ENCODE measurements around the gene ELL.
A peak's percentile ranks its signal among the peaks of the same experiment; 100 is the strongest.

Gene ELL

GRCh38 chr19:18428173-18428786 lies 93.6 kb downstream of the ELL start:
- Histone ChIP-seq H2BK5ac (ENCODE audit: low read depth, low read length, poor library complexity, severe bottlenecking) (peak overlapping the region; percentile 25), H4K91ac (ENCODE audit: low read length) (peak overlapping the region; percentile 93), H3K4me1 (ENCODE audit: control insufficient read depth, insufficient read depth, low read depth, low read length) (peaks cover 88% of the 10 kb centered on the region), H3K18ac (ENCODE audit: low read depth in 1 of 2, low read length in 2 of 2) (peak overlapping the region; percentile 78 to 95), H3K9ac (ENCODE audit: low read length) (no peak overlapping the region), H2BK120ac (ENCODE audit: low read depth, low read length) (peak overlapping the region; percentile 65), H3K36me3 (ENCODE audit: control insufficient read depth in 1 of 2, insufficient read depth in 2 of 2, low read depth in 1 of 2, low read length in 2 of 2) (peaks cover 10 to 51% of the 10 kb centered on the region in 2 experiments), H2BK15ac (ENCODE audit: low read depth, poor library complexity, severe bottlenecking) (peak overlapping the region; percentile 97), H3K4me2 (ENCODE audit: low read length, poor library complexity, severe bottlenecking) (no peak overlapping the region), H3K4me3 (ENCODE audit: insufficient read depth in 1 of 2, low read depth in 1 of 2, low read length in 2 of 2) (no peak overlapping the region), H2AK5ac (ENCODE audit: low read length, severe bottlenecking) (peak overlapping the region; percentile 0), H3K14ac (ENCODE audit: low read length in 2 of 2) (no peak overlapping the region), H3K27me3 (ENCODE audit: control insufficient read depth in 1 of 2, insufficient read depth in 1 of 2, low read length in 2 of 2) (no peaks in the 10 kb centered on the region), H3K4ac (ENCODE audit: low read depth in 1 of 2, low read length in 2 of 2) (peak overlapping the region in 1 of 2 experiments; percentile 62), H2AFZ (ENCODE audit: low read depth, low read length) (no peak overlapping the region), H4K8ac (ENCODE audit: low read length) (peak overlapping the region; percentile 63), H2BK12ac (ENCODE audit: low read length in 2 of 2) (peak overlapping the region in 1 of 2 experiments; percentile 93), H3K27ac (ENCODE audit: low read length, poor library complexity, severe bottlenecking) (peak overlapping the region; percentile 22), H3K9me3 (ENCODE audit: control insufficient read depth, low read length) (no peaks in the 10 kb centered on the region), H3K23ac (ENCODE audit: low read length in 2 of 2) (no peak overlapping the region), H3K79me1 (replicated peaks; ENCODE audit: low read length, poor library complexity, severe bottlenecking) (peaks cover 19% of the 10 kb centered on the region)
- WGBS = 53% methylated on average over 17 of the region's 17 CpGs
- no peak for DNase-seq

- H3K9me3 ChIP-seq (ENCODE audit: control insufficient read depth, low read length) = no peaks in the 10 kb centered on the region
- no peak overlapping the region for H2AFZ ChIP-seq (ENCODE audit: low read depth, low read length)
- no peak overlapping the region for H2BK5ac ChIP-seq (ENCODE audit: low read depth, low read length, poor library complexity, severe bottlenecking)
- peaks cover 17% of the 10 kb centered on the region for H3K79me1 ChIP-seq (replicated peaks; ENCODE audit: low read length, poor library complexity, severe bottlenecking)
- DNase-seq = no peak
- no peak overlapping the region for H3K18ac ChIP-seq (ENCODE audit: low read depth in 1 of 2, low read length in 2 of 2)
- no peak overlapping the region for H2BK120ac ChIP-seq (ENCODE audit: low read depth, low read length)
- no peak overlapping the region for H4K91ac ChIP-seq (ENCODE audit: low read length)
- H3K27ac ChIP-seq (ENCODE audit: low read length, poor library complexity, severe bottlenecking) = no peak overlapping the region
- no peak overlapping the region for H3K9ac ChIP-seq (ENCODE audit: low read length)
- no peak overlapping the region for H3K4ac ChIP-seq (ENCODE audit: low read depth in 1 of 2, low read length in 2 of 2)
- no peak overlapping the region for H2BK12ac ChIP-seq (ENCODE audit: low read length in 2 of 2)
- no peak overlapping the region for H3K4me3 ChIP-seq (ENCODE audit: insufficient read depth in 1 of 2, low read depth in 1 of 2, low read length in 2 of 2)
- no peaks in the 10 kb centered on the region for H3K27me3 ChIP-seq (ENCODE audit: control insufficient read depth in 1 of 2, insufficient read depth in 1 of 2, low read length in 2 of 2)
- WGBS = 91% methylated on average over 12 of the region's 12 CpGs
- peaks cover 7 to 52% of the 10 kb centered on the region in 2 experiments for H3K36me3 ChIP-seq (ENCODE audit: control insufficient read depth in 1 of 2, insufficient read depth in 2 of 2, low read depth in 1 of 2, low read length in 2 of 2)
- H3K4me2 ChIP-seq (ENCODE audit: low read length, poor library complexity, severe bottlenecking) = no peak overlapping the region
- H3K4me1 ChIP-seq (ENCODE audit: control insufficient read depth, insufficient read depth, low read depth, low read length) = peaks cover 83% of the 10 kb centered on the region
- no peak overlapping the region for H3K14ac ChIP-seq (ENCODE audit: low read length in 2 of 2)
- no peak overlapping the region for H3K23ac ChIP-seq (ENCODE audit: low read length in 2 of 2)
- no peak overlapping the region for H2BK15ac ChIP-seq (ENCODE audit: low read depth, poor library complexity, severe bottlenecking)
- H4K8ac ChIP-seq (ENCODE audit: low read length) = no peak overlapping the region
- H2AK5ac ChIP-seq (ENCODE audit: low read length, severe bottlenecking) = no peak overlapping the region
These were observed 94.1 kb downstream of the ELL start for GRCh38 chr19:18427743-18428113.

DNA sequence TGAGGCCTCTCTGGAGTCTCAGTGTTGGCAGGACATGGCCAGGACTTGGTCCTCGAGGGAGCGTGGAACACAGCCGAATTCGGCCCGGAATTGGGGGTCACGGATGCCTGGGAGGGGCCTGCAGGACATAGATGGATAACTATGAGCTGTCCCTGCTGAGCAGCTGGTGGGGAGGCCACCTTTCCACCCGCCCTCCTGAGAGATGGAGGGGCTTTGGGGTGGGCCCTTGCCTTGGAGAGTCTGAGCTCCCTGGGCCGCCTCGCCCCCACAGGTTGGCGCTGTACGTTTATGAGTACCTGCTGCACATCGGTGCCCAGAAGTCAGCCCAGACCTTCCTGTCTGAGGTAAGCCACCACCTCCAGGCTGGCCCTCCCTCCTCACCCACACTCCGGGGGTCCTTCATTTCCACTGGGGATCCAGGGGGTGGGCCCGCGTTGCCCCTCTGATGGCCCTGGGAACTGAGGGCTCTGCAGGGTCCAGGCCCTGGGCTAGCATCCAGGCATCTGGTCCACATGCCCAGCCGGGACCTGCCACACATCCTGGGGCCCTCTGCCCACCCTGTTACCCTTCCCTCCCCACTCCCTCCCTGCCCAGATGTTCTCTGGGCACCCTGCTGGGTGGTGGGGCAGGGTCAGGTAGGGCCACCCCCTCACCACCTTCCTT lies 94.7 kb downstream of the ELL start:
- Histone ChIP-seq H3K79me1 (replicated peaks; ENCODE audit: low read length, poor library complexity, severe bottlenecking) (peaks cover 17% of the 10 kb centered on the region), H3K4me3 (ENCODE audit: insufficient read depth in 1 of 2, low read depth in 1 of 2, low read length in 2 of 2) (no peak overlapping the region), H3K23ac (ENCODE audit: low read length in 2 of 2) (peak overlapping the region in 1 of 2 experiments; percentile 46), H3K14ac (ENCODE audit: low read length in 2 of 2) (no peak overlapping the region), H2BK12ac (ENCODE audit: low read length in 2 of 2) (peak overlapping the region in 1 of 2 experiments; percentile 51), H2AK5ac (ENCODE audit: low read length, severe bottlenecking) (no peak overlapping the region), H3K27ac (ENCODE audit: low read length, poor library complexity, severe bottlenecking) (no peak overlapping the region), H3K4me1 (ENCODE audit: control insufficient read depth, insufficient read depth, low read depth, low read length) (peaks cover 78% of the 10 kb centered on the region), H3K18ac (ENCODE audit: low read depth in 1 of 2, low read length in 2 of 2) (no peak overlapping the region), H3K36me3 (ENCODE audit: control insufficient read depth in 1 of 2, insufficient read depth in 2 of 2, low read depth in 1 of 2, low read length in 2 of 2) (peaks cover 5 to 53% of the 10 kb centered on the region in 2 experiments), H3K9me3 (ENCODE audit: control insufficient read depth, low read length) (no peaks in the 10 kb centered on the region), H2BK120ac (ENCODE audit: low read depth, low read length) (no peak overlapping the region), H4K8ac (ENCODE audit: low read length) (no peak overlapping the region), H2BK15ac (ENCODE audit: low read depth, poor library complexity, severe bottlenecking) (no peak overlapping the region), H3K9ac (ENCODE audit: low read length) (peak overlapping the region; percentile 77), H3K4me2 (ENCODE audit: low read length, poor library complexity, severe bottlenecking) (no peak overlapping the region), H2BK5ac (ENCODE audit: low read depth, low read length, poor library complexity, severe bottlenecking) (no peak overlapping the region), H2AFZ (ENCODE audit: low read depth, low read length) (no peak overlapping the region), H3K27me3 (ENCODE audit: control insufficient read depth in 1 of 2, insufficient read depth in 1 of 2, low read length in 2 of 2) (no peaks in the 10 kb centered on the region), H3K4ac (ENCODE audit: low read depth in 1 of 2, low read length in 2 of 2) (peak overlapping the region; percentile 18 to 22), H4K91ac (ENCODE audit: low read length) (peak overlapping the region; percentile 66)
- DNase-seq = no peak
- WGBS = 94% methylated on average over 14 of the region's 16 CpGs

GRCh38 chr19:18426416-18426767 lies 95.5 kb downstream of the ELL start:
- Histone ChIP-seq H3K4ac (ENCODE audit: low read depth in 1 of 2, low read length in 2 of 2) (no peak overlapping the region), H3K23ac (ENCODE audit: low read length in 2 of 2) (no peak overlapping the region), H2BK5ac (ENCODE audit: low read depth, low read length, poor library complexity, severe bottlenecking) (no peak overlapping the region), H3K18ac (ENCODE audit: low read depth in 1 of 2, low read length in 2 of 2) (peak overlapping the region; percentile 8 to 31), H3K9ac (ENCODE audit: low read length) (peak overlapping the region; percentile 77), H2AK5ac (ENCODE audit: low read length, severe bottlenecking) (peak overlapping the region; percentile 1), H3K14ac (ENCODE audit: low read length in 2 of 2) (no peak overlapping the region), H3K9me3 (ENCODE audit: control insufficient read depth, low read length) (no peaks in the 10 kb centered on the region), H3K27me3 (ENCODE audit: control insufficient read depth in 1 of 2, insufficient read depth in 1 of 2, low read length in 2 of 2) (no peaks in the 10 kb centered on the region), H4K91ac (ENCODE audit: low read length) (peak overlapping the region; percentile 9), H4K8ac (ENCODE audit: low read length) (no peak overlapping the region), H2BK12ac (ENCODE audit: low read length in 2 of 2) (peak overlapping the region in 1 of 2 experiments; percentile 23), H3K4me3 (ENCODE audit: insufficient read depth in 1 of 2, low read depth in 1 of 2, low read length in 2 of 2) (peak overlapping the region in 1 of 2 experiments; percentile 49), H3K4me2 (ENCODE audit: low read length, poor library complexity, severe bottlenecking) (no peak overlapping the region), H3K4me1 (ENCODE audit: control insufficient read depth, insufficient read depth, low read depth, low read length) (peaks cover 75% of the 10 kb centered on the region), H2AFZ (ENCODE audit: low read depth, low read length) (no peak overlapping the region), H2BK15ac (ENCODE audit: low read depth, poor library complexity, severe bottlenecking) (no peak overlapping the region), H3K36me3 (ENCODE audit: control insufficient read depth in 1 of 2, insufficient read depth in 2 of 2, low read depth in 1 of 2, low read length in 2 of 2) (peaks cover 2 to 46% of the 10 kb centered on the region in 2 experiments), H3K79me1 (replicated peaks; ENCODE audit: low read length, poor library complexity, severe bottlenecking) (peaks cover 12% of the 10 kb centered on the region), H3K27ac (ENCODE audit: low read length, poor library complexity, severe bottlenecking) (no peak overlapping the region), H2BK120ac (ENCODE audit: low read depth, low read length) (no peak overlapping the region)
- WGBS = 100% methylated on average over 4 of the region's 8 CpGs
- DNase-seq = no peak
